K562 (cell line): Measurements from ENCODE around the gene CTNNB1. TPM values are rescaled to one million over a fixed set of nuclear protein-coding genes. Genes with fewer than 3 reads are reported as not detected.

Source experiments
- MTA3 ChIP-seq: fragments of 450-650 bp; formaldehyde crosslinking; IDR thresholded peaks from 2 replicates; pipeline ENCODE4 v1.6.1; 2017; ENCODE audit warnings: mild to moderate bottlenecking, borderline replicate concordance
- RREB1 ChIP-seq: fragments of 250-450 bp; sonication (Bioruptor Pico); IDR thresholded peaks from 2 replicates; pipeline ENCODE4 v1.4.0; 2020
- TAL1 ChIP-seq: fragments of 450-650 bp; IDR thresholded peaks from 2 replicates; pipeline ENCODE4 v1.6.1; 2016; ENCODE audit warnings: mild to moderate bottlenecking
- THAP7 ChIP-seq: fragments of 250-450 bp; sonication (Bioruptor Pico); IDR thresholded peaks from 2 replicates; pipeline ENCODE4 v1.5.0; 2021
- polyA plus RNA-seq, 8 experiments: library from polyadenylated mRNA; depleted of rRNA in 4 of 8; stranded (reverse) in 5 of 8; unstranded in 3 of 8; fragments of >200 nt; fragmentation: Nextera tagmentation in 2 of 8; fragmentation: Illumina TruSeq in 1 of 8; extraction: Ambion mirVana in 2 of 8; extraction: Trizol in 1 of 8; gene quantifications; 2 replicates each; pipeline versions ENCODE4 v1.2.1 to v1.2.3, GENCODE V29; 2011 to 2014; ENCODE audit warnings: inconsistent platforms in 1 of 8, missing spikeins in 1 of 8
- total RNA-seq, 7 experiments: library from RNA; depleted of rRNA in 6 of 7; stranded (reverse); fragments of >200 nt in 6 of 7; fragmentation: Illumina TruSeq in 2 of 7; extraction: Trizol in 2 of 7; gene quantifications; 2 replicates each; pipeline versions ENCODE4 v1.2.1 to v1.2.3, GENCODE V29; 2011 to 2021; ENCODE audit warnings: low replicate concordance in 1 of 7

Gene CTNNB1
- total and polyA plus RNA-seq, 9 of the 15 experiments (the other 6 are each of a cell fraction or from before 2014, with no cell fraction given) = 44.3 to 193 (median 154) TPM

- TF ChIP-seq RREB1 (no peak), THAP7 (CRISPR knock-in tag) (no peak), MTA3 (no peak), TAL1 (no peak)
- TF ChIP-seq, all 486 proteins: peak for 0
Observed at GRCh38 chr3:41173926-41174885, 25.1 kb upstream of the CTNNB1 start (continued).
